ENCODE data around the gene ZNF813.

Gene ZNF813

DNA sequence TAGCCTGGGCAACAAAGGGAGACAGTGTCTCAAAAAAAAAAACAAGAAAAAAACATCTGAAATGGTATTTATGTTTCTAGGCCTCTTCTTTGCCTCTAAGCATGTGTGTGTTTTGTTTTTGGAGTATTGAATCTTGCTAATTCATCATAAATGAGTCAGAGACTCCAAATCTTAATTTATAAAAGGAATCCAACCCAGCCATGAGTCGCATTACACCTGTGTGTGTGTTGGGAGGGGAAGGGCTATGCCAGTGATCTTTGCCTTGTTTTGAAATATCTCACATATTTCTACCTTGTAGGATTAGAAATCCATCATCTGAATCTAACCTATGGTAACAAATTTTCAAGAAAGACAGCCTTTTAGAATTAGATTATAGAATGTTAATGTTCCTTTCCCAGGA lies 74.4 kb downstream of the ZNF813 start (continued):
- no peak for TF ChIP-seq MZF1 (tag by site-specific recombination; IDR thresholded peaks at IDR 0.05; ENCODE audit: borderline replicate concordance)
- TF ChIP-seq, protein P1, sequence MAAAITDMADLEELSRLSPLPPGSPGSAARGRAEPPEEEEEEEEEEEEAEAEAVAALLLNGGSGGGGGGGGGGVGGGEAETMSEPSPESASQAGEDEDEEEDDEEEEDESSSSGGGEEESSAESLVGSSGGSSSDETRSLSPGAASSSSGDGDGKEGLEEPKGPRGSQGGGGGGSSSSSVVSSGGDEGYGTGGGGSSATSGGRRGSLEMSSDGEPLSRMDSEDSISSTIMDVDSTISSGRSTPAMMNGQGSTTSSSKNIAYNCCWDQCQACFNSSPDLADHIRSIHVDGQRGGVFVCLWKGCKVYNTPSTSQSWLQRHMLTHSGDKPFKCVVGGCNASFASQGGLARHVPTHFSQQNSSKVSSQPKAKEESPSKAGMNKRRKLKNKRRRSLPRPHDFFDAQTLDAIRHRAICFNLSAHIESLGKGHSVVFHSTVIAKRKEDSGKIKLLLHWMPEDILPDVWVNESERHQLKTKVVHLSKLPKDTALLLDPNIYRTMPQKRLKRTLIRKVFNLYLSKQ (tag by site-specific recombination; IDR thresholded peaks at IDR 0.05; ENCODE audit: borderline replicate concordance): no peak
- no peak for TF ChIP-seq ZNF561 (tag by site-specific recombination; IDR thresholded peaks at IDR 0.05; ENCODE audit: borderline replicate concordance)
- no peak for TF ChIP-seq ZNF132 (tag by site-specific recombination; IDR thresholded peaks at IDR 0.05; ENCODE audit: borderline replicate concordance)
- no peak for TF ChIP-seq REPIN1 (tag by site-specific recombination; IDR thresholded peaks at IDR 0.05; ENCODE audit: low read depth)
- TF ChIP-seq ZNF248 (tag by site-specific recombination; IDR thresholded peaks at IDR 0.05): no peak
- TF ChIP-seq ZNF449 (tag by site-specific recombination; IDR thresholded peaks at IDR 0.05): no peak
- no peak for TF ChIP-seq ZNF76 (tag by site-specific recombination; IDR thresholded peaks at IDR 0.05; ENCODE audit: borderline replicate concordance, low read depth)
- no peak for TF ChIP-seq RBAK (tag by site-specific recombination; IDR thresholded peaks at IDR 0.05)
- no peak for TF ChIP-seq ZNF37A (tag by site-specific recombination; IDR thresholded peaks at IDR 0.05)
- TF ChIP-seq PRDM2 (tag by site-specific recombination; IDR thresholded peaks at IDR 0.05; ENCODE audit: borderline replicate concordance): no peak
- TF ChIP-seq GLI4 (tag by site-specific recombination; IDR thresholded peaks at IDR 0.05): no peak
- no peak for TF ChIP-seq REST (tag by site-specific recombination; IDR thresholded peaks at IDR 0.05)

All from HEK293 (cell line).